CD4-positive, alpha-beta T cell treated with Interleukin-10 for 1 hour (primary cell): Measurements from ENCODE around the gene SLC25A20.
"Not testable (repeated sequence)": the region's sequence is repeated elsewhere in the genome, so short reads cannot be mapped to it uniquely, and the experiment has no call there.

Source experiments
- DNase-seq: peaks from one replicate; pipeline ENCODE4 v3.0.0-alpha.2; 2020

Gene SLC25A20

GRCh38 chr3:48845170-48845569 is 53.5 kb downstream of the SLC25A20 start:
- DNase-seq: no peak

- no peak for DNase-seq
These were observed 61.5 kb downstream of the SLC25A20 start for GRCh38 chr3:48837163-48837562.

- no peak for DNase-seq
These were observed 62.9 kb downstream of the SLC25A20 start for GRCh38 chr3:48835650-48836366.

DNA sequence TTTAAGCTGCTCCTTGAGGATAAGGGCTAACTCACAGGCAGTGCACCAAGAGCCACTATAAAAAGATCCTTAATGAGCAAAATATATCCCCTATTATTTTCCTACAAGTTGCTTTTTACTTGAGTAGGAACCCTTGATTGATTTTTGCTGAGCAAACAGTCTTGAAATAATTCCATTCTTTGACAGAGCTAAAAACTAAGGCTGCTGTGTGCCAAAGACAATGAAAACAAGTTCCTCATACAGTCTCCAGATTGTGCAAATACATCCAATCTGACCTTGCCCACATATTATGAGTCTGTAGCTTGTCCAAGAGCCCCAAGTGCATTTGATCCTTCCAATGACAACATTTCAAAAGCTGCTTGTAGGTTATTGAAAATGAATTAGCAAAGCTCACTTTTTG is 66.0 kb downstream of the SLC25A20 start:
- no peak for DNase-seq

DNA sequence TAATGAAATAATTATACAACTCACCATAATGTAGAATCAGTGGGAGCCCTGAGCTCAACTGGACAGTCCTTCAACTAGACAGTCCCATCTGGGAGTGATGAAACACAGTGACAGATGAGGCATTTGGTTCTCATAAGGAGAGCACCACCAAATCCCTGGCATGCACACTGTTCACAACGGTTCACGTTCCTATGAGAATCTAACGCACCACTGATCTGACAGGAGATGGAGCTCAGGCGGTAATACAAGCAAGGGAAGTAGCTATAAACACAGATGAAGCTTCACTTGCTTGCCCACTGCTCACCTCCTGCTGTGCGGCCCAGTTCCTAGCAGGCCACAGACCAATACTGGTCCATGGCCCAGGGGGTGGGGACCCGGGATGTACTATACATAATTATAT is 68.0 kb downstream of the SLC25A20 start:
- no peak for DNase-seq

GRCh38 chr3:48829525-48829924 is 69.2 kb downstream of the SLC25A20 start:
- not testable (repeated sequence) for DNase-seq

- not testable (repeated sequence) for DNase-seq
These were observed 70.8 kb downstream of the SLC25A20 start for GRCh38 chr3:48827874-48828273.

DNA sequence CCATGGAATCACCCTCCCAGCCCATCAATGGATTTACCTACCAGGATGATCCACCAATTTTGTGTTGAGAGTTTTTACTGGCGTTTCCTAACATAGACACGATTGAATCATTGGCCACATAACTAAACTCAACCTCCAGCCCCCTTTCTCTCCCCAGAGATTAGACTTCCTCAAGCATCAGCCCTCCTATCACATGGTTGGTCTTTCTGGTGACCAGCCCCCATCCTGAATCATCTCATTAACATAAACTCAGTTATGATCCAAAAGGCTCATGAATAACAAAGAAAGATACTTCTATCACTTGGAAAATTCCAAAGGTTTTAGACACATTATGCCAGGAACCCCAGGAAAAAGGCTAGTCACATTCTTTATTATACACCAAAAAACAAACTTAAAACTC is 72.2 kb downstream of the SLC25A20 start:
- DNase-seq: no peak

DNA sequence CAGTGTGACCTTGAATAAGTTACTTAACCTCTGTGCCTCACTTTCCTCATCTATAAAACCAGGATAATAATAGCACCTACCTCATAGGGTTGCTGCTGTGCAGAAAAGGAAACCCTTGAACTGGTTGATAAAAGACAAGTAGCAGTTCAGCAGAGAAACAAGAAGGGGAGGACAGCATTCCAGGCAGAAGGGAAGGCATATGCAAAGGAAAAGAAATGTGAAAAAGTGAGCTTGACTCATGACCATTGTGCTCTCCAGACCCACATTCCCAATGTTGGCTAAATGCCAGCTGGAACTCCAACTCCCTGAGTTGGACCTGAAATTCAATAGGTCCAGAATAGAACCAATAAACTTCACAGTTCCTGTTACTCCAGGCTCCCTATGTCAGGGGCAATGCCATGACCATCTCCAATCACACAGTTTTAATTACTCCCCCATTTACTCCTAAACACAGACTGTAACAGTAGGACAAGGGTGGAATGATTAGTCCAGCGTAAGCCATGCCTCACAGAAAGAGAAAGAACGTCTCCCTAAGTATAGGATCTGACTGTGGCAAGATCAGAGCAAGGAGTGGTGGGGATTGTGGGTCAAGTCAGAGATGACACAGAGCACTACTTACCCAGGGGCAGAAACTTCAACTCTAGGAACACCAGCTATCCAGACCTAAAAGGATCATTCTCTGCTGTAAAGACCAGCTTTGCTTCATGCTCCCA is 77.9 kb downstream of the SLC25A20 start:
- no peak for DNase-seq

DNA sequence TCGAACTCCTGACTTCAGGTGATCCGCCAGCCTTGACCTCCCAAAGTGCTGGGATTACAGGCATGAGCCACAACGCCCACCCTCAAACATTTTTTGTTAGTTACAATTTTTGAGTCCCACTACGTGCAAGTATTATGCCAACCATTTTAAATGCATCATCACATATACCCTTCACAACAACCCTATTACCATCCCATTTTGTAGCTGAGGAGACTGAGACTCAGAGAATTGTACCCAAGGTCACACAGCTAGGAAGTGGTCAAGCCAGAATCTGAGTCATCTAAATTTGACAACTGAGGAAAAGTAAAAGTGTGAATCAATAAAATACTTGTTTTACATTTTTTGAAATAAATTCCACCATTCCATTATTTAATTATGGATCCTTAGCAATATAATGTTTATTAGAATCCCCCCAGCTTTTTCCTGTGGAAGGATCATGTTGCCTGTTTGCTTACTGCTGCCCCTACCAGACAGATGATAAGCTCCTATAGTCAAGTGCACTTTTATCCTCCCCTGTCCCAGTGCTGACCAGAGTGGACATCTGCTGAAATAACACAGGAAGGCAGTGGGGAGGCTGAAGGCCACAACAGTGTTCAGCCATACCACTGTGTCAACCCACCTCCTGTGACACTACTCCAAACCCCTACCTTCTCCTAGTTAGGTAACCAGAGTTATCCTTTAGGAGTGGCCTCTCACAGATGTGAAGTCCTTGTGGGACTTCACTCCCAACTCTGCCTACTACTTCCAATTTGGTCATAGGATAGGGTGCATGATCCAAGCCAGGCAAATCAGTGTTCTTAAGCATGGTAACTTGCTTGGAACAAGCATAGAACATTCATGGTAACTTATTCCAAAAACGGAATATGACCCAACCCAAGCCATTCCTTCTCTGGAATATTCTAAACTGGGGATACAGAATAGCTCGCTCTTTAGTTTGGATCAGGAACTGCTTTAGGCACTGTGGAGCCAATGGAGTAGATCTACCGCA is 79.2 kb downstream of the SLC25A20 start:
- DNase-seq: no peak

DNA sequence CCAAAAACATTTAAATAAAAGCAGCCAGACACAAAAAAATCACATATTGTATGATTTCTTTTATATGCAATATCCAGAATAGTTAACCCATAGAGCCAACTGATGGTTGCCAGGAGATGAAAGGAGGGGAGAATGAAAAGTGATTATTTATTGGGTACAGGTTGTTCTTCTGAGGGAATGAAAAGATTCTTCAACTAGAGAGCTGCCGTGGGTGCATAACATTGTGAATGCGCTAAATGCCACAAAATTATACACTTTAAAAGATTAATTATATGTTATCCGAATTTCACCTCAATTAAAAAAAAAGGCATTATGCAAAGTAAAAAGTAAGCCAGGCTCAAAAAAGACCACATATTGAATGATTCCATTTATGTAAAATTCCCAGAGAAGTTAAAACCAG is 87.2 kb downstream of the SLC25A20 start:
- DNase-seq: no peak
